IPS DF 4.7 (cell line): Measurements from ENCODE around the gene BRD3OS.

Source experiments
- DNase-seq: peaks from one replicate; pipeline ENCODE4 v3.0.0-alpha.2; 2013; ENCODE audit warnings: low spot score; ENCODE audit errors: extremely low read depth

The BRD3OS gene

DNA sequence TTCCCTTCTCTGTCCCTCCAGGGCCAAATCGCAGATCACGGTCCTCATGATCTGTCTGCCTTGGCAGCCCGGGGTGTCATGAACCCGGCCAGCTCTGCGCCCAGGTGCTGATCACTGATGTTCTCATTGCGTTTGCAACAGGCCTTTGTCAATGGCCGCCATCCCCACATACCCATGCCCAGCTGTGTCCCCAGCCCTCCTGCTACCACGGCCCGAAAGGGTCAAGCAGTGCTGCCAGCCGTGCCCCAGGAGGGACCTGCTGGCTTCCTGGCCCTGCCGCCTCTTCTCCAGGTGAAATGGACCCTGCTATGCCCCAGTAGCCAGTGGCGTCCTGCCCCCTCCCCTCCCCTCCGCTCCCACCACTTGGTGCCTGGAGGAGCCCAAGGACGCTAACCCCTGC lies 20.4 kb upstream of the BRD3OS start:
- no peak for DNase-seq

- no peak for DNase-seq
Measured at GRCh38 chr9:134005381-134005780, 19.9 kb upstream of the BRD3OS start.

DNA sequence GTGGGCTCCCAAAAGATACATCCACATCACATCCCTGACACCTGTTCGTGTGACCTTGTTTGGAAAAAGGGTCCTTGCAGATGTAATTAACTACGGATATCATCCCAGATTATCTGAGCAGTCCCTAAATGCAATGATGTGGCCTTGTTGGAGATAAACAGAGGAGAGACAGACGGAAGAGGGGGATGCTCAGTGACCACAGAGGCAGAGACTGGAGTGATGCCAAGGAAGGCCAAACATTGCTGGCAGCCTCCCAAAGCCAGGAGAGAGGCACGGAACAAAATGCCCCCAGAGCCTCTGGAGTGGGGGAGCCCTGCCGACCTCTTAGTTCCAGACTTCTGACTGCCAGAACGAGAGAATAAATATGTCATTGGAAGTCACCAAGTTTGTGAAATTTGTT lies 18.1 kb upstream of the BRD3OS start:
- no peak for DNase-seq

DNA sequence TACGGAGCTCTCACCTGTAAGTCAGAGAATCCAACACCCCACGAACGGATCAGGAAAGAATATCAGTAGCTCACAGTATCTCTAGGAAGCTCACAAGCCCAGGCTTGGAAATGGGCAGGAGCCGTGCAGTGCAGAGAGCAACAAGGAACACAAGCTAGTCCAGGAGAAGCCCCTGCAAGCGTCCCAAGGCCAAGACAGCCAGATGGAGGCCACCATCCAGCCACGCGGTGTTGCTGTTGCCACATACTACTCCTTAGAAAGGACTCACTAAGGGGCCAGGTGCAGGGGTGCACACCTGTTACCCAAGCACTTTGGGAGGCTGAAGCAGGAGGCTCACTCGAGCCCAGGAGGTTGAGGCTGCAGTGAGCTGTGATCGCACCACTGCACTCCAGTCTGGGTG lies 17.7 kb upstream of the BRD3OS start:
- no peak for DNase-seq

DNA sequence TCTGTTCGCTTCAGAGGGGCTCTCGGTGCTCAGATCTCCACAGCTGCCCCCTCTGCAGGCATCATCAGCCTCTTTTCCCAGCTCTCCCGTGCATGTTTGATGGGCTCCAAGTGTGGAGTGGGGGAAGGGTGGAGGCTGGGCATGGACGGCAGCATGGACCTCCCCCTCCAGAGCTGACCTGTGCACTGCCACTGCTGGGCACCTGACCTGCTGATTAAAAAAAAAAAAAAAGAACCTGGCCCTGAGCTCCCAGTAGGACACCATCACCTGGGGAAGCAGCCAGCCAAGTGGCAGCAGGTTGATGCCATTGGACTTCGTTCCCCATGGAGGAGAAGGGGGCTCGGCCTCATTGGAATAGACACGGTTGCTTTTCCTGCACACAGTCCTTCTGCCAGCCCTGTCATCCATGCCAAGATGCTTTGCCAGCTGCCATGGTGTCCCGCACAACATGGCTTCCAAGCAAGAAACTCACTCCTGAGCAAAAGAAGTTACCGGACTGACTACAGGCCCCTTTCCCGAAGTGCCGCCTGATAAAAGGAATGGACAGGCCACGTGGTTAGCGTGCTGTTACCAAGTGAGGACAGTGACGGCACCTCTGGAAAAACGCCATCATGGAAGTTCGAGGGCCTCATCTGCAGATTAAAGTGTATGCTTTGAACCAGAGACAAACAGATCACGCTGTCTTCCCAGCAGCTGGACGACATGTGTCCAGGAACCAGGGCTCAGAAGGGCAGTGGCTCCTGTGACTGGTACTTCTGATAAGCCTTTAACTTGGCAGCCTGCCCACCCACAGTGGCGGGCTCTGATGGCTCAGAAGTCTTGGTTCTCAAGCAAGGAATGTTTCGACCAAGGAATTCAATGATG lies 14.7 kb upstream of the BRD3OS start:
- no peak for DNase-seq

DNA sequence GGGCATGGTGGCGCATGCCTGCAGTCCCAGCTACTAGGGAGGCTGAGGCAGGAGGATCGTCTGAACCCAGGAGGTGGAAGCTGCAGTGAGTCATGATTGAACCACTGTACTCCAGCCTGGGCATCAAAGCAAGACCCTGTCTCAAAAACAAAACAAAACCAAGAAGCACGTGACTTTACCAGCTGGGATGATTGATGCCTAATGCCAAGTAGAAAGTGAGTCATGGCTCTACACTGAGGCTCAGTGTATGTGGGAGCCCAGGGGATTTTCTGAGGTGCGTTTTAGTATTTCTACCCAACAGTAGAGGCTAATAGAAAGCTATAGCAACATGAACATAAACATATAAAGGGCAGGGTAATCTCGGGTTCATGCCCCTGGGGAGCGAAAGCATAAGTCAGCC lies 13.9 kb upstream of the BRD3OS start:
- DNase-seq: no peak

DNA sequence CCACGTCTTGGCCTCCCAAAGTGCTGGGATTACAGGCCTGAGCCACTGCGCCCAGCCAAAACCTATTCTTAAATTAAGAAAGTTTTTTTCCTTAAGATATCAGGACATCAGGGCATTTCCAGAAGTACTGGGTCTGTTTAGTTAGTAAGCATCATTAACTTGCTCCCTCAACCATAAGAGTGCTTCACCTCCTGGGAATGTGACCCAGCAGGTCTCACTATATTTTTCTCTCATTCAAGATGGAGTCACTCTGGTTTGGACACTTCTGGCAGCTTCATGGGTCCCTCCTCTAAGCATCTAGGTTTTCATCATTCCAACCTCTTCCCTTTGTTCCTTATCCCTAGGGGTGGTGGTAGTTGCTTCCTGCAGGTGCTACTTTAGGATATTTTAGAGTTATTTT lies 10.3 kb upstream of the BRD3OS start:
- DNase-seq: no peak

GRCh38 chr9:134024214-134024792 lies 978 bp upstream of the BRD3OS start:
- no peak for DNase-seq

- no peak for DNase-seq
Measured at GRCh38 chr9:134025606-134026541, 593 bp downstream of the BRD3OS start.

- no peak for DNase-seq
Measured at GRCh38 chr9:134026581-134026980, 1.3 kb downstream of the BRD3OS start.

GRCh38 chr9:134026981-134027380 lies 1.7 kb downstream of the BRD3OS start:
- no peak for DNase-seq

GRCh38 chr9:134027561-134027960 lies 2.3 kb downstream of the BRD3OS start:
- DNase-seq: no peak

DNA sequence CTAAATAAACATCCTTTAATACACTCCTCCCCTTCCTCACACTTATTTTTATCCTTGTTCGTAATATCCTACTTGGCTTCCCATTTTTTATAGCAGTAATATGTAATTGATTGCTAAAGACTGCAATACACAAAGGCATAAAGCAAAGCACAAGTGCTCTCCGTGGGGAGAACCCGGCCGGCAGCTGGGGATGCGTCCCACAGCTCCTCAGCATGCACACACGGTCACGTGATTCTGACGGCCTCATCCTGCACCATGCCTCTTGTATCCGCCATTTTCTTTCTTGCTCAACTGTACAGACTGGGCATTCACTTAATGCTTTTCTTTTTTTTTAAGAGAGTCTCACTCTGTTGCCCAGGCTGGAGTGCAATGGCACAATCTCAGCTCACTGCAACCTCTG lies 2.8 kb downstream of the BRD3OS start:
- no peak for DNase-seq

DNA sequence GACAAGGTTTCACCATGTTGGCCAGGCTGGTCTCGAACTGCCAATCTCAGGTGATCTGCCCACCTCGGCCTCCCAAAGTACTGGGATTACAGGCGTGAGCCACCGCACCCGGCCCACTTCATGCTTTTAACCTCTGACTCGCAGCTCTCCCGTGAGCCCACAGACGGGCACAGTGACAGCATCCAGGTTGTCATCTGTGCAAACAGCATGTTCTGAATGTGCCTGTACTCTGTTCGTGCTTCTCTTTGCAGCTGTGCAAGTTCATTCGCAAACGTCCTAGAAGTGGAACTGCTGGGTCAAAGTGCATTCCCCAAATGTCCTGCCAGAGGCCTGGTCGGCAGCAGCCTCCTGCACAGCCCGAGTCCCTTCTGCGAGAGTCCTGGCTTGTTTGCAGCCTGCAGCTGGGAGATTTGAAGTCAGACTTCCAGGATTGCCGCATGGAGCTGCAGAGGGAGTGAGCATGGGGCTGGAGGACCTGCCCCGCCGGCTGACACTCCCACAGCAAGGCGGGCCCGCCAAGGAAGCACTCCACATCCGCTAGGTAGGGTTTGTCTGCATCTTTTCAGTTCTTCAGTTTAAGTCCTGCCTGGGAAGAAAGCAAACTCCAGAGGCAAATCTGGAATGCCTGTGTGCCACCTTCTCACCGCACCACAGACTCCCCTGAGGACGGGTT lies 3.4 kb downstream of the BRD3OS start:
- DNase-seq: no peak

DNA sequence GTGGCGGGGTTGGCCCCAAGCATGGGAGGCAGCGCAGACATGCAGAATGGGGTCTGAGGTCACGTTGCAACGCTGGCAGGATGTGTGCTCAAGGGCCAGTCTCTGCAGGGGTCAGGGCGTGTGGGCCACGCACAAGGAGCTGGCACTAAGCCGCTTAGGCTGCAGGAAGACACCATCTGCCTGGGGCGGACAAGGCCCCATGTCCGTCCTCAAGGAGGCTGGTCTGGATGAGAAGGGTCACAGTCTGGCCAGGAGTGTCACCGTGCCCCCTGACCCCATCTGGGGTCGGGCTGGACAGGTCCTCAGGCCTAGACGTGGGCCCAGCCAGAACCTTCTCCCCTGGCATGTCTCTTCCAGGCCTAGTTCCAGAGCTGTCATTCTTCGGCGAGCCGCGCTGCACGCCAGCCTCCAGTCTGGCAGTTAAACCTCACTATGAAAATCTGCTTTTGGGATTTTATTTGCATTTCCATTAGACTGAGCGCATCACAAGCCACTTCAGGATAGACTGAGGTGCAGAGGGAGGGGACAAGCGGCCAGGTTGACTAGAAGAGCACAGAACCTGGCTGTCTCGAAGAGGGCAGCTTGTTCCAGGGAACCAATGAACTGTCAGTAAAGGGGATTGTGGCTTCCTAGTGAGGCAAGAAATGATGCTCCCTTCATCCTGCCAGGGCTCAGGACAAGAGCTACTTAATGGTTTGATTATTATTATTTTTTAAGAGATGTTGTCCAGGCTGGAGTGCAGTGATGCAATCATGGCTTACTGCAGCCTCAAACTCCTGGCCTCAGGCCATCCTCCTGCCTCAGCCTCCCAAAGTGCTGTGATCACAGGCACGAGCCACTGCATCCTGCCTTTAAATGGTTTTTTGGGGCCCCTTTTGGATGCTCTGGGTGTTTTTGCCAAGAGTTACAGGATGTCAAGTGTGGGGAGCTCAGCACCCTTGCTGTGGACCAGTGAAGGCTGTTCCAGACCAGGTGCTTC lies 4.3 kb downstream of the BRD3OS start:
- no peak for DNase-seq

DNA sequence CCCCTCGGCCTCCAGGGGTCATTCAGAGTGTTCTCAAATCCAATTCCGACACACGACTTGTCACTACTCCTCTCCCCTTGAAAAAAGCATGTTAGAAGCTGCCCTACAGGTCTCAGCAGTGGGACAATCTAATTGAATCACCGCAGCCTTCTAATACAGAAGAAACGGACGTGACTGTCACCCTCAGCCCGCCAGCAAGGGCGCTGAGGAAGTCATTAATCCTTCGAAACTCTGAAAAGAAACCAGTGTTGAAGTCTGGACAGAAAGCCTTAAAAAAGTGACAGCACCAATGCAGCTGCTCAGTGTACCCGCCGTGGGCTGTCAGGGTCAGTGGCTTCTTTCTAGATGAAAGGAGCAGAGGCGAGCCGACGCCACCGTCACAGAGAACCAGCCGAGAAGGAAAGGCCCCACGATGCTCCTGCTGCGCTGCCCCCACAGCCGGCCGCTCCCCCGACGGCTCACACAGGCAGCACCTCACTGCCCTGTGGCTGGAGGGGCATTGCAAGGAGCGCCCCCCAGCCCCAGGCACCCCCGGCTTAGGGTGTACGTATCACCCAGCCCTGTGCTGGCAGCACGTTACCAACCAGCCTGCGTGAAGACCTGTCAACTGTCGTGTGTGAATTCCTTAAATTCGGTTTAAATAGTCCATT lies 5.7 kb downstream of the BRD3OS start:
- DNase-seq: no peak

- no peak for DNase-seq
Measured at GRCh38 chr9:134031783-134032182, 6.5 kb downstream of the BRD3OS start.

GRCh38 chr9:134032456-134033222 lies 7.4 kb downstream of the BRD3OS start:
- no peak for DNase-seq
